Non-pigmented ciliary epithelial cell (primary cell): Measurements from ENCODE around the gene ILKAP.

Experiments used
- DNase-seq: peaks from one replicate; pipeline ENCODE4 v3.0.0-alpha.2; 2010; ENCODE audit warnings: low read depth

ILKAP gene

DNA sequence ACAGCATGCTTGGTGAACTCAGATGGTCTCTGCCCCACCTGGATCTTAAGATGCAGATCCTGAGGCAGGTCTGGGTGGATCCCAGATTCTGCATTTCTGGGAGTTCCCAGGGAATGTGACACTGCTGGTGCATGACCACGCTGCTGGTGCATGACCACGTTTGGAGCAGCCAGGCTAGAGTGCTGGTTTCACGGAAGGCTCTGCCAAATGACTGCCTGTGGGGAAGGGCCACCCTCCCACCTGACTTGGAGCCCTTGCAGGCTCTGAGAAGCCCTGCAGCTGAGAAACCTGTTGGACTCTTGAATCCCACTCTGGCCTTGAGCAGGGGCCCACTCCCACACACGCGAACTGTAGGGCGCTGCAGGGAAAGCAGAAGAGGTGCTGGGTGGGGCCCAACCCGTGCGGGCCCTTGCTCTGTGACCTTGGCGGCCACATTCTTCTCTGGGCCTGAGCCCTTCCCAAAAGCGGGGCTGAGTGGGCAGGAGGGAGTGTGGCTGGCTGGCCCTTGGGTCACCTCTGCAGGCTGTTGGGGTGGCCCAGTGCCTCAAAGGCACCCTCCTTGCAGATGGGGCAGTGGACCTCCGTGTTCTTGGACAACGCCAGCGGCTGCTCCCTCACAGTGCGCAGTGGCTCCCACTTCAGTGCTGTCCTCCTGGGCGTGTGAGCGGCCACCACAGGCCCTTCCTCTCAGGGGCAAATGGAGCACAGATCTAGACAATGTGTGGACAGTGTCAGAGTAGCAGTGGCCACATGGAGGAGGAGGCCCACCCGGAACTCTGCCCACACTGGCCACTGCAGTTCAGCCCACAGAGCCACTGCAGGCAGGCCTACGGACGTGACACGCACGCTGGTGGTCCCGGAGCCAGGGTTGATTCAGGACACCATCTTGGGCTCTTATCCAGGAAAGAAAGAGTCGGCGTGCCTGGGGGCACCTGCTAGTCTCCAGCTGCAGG, 36.8 kb downstream of the ILKAP start:
- DNase-seq = no peak

DNA sequence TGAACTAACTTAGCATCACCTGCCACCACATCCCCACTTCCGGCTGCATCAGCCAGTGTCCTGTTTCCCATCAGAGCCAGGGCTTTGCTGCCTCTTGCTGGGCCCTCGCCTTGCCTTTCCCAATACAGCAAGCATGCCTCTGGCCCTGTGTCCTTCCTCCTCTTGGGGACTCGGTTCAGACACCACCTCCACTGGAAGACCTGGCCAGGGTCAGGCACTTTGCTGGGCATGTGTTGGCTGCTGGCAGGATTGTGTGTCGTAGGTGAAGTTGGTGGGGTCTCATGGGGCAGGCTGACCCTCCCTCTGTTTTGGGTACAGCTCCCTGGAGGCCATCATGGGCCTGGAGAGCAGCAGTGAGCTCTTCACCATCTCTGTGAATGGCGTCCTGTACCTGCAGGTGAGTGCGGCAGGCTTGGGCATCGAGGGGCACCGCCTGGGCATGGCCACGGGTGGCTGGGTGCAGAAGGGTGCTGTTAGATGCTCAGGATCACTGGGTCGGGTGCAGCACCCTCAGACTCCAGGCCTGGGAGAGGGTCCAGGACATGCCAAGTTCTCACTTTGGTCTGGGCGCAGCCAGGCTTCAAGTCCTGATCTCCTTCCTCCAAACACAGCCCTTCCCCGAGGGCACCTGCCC, 38.1 kb downstream of the ILKAP start:
- DNase-seq = no peak

DNA sequence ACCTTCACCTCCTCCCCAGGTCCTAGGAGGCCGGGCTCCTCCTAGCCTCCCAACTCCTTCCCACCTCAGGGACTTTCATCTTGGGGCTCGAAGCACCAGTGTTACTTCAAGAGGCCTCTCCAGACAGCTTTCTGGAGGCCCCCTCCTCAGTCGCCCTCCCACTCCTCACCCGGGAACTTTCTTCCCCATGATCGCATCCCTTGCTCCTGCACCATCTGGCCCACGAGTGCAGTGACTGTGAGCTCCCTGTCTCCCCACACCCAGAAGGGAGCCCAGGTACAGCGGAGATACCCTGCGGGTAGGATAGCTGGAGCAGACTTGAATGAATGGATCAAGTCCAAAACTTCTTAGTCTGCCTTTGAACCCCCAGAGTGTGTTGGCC, 38.6 kb downstream of the ILKAP start:
- no peak for DNase-seq

DNA sequence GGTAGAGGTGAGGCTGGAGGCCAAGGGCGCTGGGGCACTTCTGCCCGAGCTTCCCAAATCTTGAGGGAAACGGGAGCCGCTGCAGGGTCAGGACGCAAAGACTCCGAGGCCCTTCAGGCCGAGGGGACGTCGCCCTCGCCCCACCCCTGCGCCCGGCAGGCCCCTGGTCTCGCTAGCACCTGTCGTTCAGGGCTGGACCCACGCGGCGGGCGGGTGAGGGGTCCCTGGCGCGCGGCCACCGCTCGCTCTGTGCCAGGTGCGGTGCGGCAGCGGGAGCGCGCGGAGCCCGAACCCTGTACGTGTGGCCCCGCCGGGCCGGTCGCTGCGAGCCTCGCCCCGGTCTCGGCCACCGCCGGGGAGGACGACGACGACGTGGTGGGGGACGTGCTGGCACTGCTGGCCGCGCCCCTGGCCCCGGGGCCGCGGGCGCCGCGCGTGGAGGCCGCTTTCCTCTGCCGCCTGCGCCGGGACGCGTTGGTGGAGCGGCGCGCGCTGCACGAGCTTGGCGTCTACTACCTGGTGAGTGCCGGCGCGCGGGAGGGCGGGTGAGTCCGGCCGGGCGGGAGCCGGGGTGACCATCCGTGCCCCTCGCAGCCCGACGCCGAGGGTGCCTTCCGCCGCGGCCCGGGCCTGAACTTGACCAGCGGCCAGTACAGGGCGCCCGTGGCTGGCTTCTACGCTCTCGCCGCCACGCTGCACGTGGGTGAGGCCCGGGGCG, 39.9 kb downstream of the ILKAP start:
- DNase-seq = no peak

DNA sequence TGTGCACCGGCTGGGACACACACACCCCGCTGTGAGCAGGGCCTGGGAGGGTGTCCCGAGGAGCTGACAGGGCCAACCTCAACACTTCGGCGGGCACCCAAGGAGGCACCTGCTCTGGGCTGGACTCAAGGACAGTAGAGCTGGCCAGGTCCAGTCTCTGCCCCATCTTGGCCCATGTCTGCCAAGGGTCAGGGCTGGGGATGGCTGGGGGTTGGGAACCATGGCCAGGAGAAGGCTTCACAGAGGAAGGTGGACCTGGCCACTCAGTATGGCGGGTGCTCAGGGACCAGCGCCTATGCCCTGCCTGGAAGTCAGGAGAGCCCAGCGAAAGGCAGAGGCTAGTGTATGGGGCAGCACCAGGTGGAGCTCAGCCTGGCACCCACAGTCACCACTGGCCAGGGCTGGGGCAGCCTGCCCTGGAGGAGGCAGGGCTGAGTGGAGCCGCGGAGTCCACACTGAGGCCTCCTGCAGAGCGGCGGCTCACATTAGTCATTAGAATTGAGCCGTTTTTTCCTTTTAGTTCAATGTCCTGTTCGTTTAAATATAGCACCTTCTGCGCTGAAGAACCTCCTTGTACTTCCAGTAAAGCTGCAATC, 40.6 kb downstream of the ILKAP start:
- no peak for DNase-seq

DNA sequence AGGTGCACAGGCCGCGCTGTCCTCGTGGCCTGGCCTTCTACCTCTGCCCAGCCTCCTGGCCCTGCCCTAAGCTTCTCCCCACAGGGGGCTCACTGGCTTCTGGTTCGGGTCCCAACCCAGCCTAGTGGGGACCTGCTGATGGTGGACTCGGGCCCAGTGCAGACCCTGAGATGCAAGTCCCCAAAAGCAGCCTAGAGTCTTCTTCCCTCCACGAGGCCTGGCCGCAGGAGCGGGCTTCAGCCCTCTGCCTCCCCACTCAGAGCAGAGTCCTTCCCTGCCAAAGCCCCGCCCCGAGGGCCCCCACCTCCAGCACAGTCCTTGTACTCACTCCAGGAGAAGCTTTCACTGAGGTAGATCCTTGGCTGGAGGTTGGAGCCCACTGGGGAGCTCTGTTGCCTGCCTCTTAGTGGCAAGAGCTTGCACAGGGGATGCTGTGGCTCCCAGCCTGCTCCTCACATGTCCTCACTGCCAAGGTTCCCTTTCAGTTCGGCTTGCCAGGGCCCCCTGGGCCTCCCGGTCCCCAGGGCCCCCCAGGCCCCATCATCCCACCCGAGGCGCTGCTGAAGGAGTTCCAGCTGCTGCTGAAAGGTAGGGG, 41.1 kb downstream of the ILKAP start:
- no peak for DNase-seq

DNA sequence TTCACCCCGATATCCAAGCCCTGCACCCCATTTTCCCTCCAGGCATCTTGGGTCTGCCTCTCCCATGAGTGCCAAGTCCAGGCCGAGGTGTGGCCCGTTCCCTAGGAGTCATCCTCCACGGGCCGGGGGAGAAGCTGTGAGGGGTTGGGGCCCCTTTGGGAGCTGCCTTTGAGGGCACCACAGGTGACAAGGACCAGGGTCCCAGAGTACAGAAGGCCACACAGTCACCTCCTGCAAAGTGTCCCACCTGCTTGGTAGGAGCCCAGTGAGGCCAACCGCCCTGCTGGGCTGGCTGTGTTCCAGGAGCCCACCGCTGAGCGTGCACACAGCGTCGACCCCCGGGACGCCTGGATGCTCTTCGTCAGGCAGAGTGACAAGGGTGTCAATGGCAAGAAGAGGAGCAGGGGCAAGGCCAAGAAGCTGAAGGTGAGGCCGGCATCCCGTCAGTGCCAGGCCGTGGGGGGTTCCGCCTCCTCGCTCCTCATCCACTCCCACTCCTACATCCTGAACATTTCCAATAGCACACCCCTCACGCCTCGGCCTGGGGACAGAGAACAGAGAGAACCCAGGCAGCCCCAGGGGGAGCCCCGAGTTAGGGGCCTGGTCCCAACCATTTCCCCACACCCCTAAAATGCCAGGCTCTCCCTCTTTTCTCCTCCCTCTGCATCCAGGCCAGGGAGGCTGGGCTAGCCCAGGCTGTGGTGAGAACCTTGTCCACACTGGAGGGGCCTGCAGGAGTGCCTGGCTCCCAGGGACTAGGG, 42.0 kb downstream of the ILKAP start:
- DNase-seq = no peak

DNA sequence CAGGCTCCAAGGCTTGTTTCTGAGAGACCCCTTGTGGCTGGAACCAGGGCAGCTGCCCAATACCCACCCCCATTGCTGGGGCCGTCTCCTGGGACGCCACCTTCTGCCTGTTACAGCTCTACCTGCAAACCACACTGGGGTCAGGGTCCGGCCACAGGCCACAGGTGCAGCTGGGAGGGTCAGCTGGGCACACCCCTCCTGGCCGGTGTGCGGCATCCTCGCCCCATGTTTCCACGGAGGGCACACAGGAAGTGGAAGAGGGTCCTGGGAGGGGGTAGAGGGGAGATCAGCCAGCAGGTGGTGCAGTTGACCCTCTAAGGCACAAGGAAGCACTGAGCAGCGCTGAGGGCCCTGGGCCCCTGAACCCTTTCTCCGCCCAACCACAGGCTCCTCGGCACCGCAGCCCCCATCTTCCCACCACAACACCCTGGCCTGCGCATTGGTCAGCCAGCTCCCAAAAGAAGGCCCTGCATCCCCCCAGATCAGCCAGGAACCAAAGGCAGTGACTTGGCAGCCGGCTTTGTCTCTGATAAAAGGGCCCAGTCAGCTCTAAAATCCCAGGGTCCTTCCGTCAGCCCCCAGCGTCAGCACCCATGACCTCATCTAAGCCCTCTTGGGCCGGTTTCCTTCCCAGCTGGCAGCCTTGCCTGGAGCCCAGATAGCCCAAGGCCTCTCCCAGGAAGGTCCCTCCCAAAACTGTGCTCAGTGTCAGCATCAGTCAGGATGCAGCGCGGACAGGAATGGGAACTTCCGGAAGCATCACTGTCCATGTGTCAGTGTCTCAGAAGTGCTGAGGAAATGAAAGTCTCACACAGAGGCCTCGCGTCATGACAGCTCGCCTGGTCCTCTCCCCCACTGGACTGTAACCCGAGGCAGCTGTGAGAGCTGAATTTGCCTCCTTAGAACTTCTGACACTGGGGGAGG, 43.0 kb downstream of the ILKAP start:
- DNase-seq = no peak

DNA sequence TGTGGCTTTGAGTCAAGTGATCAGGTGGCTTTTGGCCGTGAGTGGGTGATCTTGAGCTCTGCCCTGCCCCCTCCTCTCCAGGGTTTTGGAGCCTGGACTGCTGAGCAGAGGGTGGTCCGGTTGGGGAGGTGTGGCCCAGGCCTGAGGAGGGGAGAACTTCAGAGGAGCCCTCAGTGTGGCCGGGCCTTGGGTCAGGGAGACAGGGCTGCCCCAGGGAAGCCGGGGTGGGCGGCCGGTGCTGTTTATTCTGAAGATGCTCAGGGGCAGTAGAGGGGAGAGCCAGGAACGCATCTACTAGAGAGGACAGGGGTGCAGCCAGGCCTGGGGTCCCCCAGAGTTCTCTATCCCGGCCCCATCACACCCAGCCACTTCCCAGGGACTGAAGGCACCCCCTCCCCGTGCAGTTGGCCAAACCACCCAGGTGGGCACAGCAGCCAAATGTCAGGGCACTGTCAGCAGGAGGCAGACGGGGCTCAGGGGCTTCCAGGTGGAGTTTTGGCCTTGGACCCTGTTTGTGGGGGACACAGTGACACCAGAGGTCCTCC, 43.8 kb downstream of the ILKAP start:
- DNase-seq = no peak

DNA sequence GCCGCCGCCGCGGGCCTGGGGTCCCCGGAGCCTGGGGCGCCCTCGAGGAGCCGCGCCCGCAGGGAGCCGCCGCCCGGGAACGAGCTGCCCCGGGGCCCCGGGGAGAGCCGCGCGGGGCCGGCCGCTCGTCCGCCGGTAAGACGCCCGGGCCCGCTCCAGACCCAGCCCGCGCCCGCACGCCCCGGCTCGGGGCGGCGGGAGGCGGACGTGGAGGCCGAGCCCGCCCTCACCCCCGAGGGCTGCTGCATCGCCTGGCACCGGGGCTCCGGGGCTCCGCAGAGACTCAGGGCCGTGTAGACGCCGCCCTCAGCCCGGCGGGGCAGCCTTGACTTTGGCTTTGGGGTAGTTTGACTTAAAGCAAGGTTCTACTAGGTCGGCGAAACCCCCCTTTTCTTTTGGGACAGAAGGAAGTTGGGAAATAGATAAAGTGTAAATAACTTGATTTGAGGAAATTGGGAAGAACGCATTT, 44.4 kb downstream of the ILKAP start:
- no peak for DNase-seq

DNA sequence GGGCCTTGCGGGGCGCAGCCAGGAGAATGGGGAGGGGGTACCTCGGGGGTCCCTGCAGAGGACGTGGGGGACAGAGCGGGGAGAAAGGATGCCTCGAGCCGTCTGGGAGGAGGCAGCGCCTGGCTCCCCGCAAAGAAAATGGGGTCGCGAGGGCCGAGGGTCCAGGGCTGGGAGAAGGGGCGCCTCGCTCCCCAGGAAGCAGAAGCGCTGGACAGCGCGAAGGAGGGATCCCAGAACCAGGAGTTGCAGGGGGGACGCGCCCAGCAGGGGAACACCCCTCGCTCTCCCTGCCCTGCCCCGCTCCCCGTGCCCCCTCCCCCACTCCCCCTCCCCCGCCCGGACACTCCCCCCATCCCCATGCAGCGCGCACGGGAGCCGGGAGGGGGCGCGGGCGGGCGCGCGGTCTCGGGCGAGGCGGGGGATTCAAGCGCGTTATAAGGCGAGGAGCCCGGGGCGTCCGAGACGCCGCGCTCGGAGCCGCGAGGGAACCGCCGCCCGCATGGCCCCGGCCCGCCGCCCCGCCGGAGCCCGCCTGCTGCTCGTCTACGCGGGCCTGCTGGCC, 44.9 kb downstream of the ILKAP start, which contains the start of gene ERFE:
Gene ERFE (plus strand): TSS at position 462 of the 562 bp plus-strand sequence. CDS start 38 bp downstream, at position 500.
- DNase-seq = no peak

DNA sequence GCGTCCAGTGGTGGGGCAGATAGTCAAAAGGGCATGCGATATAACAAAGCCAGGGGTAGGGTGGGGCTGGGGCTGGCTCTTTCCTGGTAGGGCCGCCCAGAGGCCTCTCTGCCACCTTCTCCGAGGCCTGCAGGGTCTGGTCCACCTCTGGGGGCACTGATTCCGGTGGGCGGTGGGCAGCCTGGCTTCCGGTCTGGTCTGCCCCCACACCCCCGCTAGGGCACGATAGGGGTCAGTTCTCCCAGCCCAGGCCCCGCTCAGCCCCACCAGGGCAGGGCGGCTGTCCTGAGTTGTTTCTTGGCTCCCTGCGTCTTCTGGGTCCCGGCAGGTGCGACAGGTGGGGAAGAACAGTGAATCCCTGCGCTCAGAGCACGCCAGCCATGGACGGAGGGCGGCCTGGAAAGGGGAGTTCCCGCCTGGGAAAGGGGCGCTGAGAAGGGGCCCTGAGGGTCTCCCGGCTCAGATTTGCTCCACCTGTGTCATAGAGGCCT, 45.4 kb downstream of the ILKAP start:
- no peak for DNase-seq

DNA sequence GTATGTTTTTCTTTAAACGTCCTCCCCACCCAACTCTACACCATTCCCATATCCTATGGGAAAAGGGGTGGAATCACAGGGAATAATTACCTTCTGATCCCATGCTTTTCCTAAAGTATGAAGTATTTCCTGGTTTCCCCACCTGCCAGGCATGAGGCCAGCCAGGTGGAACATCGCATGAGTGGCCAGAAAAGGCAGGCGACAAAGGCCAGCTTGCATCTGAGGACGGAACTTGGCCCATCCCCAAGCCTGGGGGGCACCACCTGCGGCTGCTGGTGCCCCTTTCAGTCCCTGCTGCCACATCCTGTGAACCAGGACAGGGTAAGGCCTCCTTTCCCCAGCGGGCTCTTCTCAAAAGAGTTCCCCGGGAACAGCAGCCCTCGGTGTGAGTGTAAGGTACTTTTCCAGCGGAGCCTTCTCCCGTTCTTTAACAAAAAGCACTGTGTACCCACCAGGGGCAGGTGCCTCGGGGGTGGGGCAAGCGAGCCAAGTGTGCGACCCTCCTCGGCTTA, 45.9 kb downstream of the ILKAP start:
- no peak for DNase-seq

DNA sequence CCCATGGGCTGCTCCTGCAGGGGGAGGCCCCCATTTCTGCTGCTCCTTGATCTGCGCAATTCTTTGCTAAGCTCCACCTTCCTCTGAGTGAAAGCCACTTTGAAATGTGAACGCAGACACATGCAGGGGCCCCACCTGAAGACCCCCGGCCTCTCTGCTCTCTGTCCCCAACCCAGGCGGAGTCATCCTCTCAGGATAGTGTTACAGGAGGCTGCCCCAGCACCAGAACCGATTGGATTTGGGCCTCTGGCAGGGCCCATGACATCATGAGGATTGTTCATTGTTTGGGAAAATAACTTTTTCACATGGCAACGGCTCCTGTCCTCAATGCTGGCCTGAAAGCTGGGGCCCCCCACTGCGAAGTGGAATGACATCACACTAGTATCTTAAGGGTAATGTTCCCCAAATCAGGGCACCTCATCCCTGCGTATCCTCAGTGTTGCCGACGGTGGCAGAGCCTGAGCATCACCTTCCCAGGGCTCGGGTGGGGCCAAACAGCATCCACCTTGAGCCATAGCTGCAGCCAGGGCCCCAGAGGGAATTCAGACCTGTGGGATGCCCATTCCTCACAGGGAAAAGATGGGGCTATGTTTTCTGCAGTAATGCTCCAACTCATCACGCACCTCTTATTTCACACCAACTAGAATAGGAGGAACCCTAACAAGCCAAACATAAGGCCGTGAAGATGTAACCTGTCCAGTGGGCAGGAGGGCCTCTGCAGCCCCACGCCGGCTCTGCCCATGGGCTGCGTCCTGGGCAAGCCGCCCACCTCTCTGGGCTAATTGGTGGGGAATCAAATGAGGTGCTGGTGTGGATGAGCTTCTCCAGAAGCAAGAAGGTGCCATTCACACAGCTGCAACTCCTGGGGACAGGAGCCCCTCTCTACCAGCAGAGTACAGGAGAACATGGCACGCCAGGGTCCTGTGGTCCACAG, 47.5 kb downstream of the ILKAP start:
- DNase-seq = no peak

DNA sequence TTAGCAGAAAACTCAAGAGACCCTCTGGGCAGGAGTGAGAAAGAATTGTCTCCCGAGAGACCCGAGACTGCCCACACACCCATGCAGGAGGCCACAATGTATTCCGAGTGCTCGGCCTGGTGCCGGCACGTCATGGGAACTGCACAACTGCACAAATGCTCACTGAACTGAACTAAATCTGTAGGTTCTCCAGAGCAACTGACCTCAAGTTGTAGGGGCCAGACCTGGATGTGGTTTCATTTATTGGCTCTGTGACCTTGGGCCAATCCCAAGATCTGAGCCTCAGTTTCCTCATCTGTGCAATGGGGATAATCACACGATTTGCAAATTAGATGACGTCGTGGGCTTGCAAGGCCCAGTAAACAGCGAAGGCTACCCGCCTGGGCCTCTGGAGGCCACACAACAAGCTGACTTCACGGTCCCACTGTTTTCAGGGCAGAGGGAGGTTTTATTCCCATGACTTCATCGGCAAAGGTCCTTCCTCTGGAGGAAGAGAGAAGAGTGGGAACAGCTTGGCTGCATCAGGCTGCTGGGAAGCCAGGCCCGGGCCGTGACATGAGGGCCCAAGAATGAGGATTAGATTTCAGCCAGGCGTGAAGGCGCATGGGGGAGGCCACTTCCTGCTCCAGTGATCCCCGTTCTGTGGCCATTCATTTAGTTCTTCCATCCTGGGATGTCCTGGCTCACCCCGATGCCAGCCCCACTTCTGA, 48.3 kb downstream of the ILKAP start:
- peak; percentile 71 for DNase-seq

DNA sequence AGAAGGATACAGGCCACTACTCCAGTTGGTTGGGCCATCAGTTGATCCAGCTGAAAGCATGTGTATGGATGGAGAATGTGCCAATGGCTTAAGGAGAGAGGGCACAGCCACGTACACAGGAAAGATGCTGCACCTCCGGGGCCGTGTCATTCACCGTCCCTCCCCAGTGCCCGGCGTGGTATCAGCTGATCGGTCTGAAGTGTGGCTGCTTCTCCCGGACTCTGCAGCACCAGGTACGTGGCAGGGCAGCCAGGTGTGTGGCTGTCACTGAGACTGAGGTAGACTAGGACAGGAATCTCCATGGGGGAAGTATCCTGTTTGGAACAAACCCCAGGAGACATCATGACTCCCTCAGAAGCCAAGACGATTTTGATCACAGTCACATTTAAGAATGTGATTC, 48.9 kb downstream of the ILKAP start:
- DNase-seq = no peak
